ENCODE data around the gene DMRT2.

Gene DMRT2

DNA sequence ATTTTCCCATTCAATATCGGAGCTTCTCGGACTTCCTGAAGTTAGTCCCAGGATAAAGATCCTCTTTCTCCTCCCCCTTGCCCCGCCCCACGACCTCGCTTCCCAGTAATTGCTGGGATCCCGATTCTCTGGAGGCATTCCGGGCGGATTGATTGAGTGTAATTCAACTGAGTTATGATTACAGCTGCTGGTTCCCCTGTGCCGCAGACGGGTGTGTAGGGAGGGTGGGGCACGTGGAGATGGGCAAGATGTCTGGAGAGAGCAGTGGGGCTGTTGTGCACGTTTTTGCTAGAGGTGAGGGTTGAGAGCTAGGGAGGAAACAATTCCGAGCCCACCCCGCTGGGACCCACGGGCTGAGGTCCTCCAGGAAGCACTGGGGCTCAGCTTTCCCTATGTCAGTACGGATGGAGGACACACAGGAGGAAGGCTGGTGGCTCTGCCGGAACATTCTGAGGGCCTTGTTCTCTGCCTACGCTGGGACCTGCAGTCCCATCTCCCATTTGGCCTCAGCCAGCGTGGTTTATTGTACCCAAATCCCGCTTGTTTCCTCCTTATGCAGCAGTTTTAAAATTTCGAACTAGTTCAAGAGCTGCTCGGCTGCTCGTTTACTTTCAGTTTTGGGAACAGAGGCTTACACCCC lies 2.4 kb upstream of the DMRT2 start:
- DNase-seq: peak; percentile 60

DNA sequence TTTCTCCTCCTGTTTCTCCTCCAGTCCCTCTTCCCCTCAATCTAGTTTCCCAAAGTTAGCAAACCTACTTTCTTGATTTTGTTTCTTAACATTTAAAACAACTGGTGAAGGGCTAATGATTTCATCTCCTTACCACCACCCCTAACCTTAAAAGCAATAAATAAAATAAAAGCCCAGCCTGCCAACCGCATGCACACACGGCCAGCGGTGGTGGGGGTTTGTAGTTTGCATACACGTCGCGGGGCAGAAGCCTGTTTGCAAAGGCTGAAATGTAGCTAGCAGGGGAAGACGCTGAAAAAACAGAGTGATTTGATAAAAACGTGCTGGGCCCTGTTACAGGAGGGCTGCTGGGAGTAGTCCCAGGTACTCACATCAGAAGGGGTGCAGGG lies 1.9 kb upstream of the DMRT2 start:
- no peak for DNase-seq

- DNase-seq: no peak
Observed at GRCh38 chr9:1048811-1049210, 1.3 kb upstream of the DMRT2 start.

GRCh38 chr9:1049641-1050040 lies 516 bp upstream of the DMRT2 start:
- no peak for DNase-seq

- DNase-seq: no peak
Observed at GRCh38 chr9:1051210-1051583, 1.0 kb downstream of the DMRT2 start.

GRCh38 chr9:1051584-1052275 lies 1.6 kb downstream of the DMRT2 start:
- peak; percentile 71 for DNase-seq

DNA sequence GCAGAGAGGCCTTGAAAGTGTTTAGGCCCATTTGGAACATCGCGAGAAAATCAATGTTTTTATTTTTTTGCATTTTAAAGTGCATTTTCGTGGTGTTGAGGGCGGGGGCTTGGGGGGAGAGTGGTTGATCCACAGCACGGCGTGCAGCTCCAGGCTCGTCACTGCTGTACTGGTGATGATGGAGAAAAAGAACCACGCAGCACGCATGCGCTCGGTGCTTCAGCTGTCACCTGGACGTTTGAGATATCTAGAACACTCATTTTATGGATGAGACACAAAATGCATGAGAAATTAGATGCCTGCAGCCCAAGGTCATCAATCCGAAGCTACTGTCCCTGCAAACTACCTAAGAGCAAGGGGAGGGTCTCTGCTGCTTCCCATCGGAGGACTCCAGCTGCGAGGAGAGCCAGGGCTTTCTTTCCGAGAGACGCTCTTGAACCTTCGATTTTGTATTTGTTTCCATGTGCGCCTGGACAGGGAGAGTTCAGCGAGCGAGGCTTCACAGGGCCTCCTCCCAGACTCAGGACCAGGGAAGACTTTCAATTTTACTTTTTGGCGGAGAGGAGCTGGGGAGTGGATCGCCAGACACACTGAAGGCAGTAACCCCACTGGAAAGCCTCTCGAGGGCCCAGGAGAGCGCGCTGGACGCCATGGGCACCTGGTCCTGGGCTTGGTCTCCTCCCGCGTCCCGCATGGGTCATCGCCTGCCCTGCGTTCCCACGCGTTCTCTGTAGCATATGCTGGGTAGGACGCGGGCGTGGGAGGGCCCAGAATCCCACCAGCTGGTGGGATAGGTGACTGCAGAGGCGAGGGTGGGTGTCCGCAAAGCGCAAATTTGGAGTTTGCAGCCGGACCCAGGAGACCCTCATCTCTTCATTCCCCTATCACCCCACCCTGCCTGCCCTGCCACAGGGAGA lies 2.5 kb downstream of the DMRT2 start:
- no peak for DNase-seq

DNA sequence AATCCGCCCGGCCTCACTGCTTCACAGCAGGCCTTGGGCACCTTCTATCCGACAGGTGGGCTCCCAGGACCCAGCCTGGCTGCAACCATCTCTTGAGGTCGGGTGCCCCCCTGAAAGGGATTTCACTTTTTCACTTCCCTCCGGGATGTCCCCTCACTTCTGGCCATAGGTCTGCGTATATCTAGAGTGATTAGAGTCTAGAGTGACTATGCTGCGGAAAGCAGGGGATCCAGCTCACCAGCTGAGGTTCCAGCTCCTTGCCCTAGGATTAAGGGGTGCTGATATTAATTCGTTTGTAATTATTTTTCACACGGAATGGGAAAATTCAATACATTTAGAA lies 3.1 kb downstream of the DMRT2 start:
- no peak for DNase-seq

GRCh38 chr9:1053986-1054425 lies 3.8 kb downstream of the DMRT2 start:
- DNase-seq: no peak

GRCh38 chr9:1055166-1055565 lies 5.0 kb downstream of the DMRT2 start:
- no peak for DNase-seq

DNA sequence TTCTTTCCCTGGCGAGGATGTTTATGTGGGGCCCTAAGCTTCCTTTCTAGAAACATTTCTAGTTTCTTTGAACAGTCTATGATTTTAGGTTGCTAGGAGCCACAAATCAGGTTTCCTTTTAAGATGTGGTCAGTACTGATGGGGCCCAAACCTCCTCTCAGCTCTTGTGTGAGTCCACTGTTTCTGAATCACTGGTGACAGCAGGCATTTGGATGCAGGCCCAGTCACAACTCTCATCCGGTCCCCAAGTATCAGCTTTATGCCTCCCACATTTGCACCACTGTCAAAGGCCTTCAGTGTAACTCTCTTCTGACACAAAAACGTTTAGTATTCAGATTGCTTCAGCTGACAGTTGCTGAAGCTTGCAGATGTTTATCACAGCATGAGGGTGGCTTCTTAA lies 7.8 kb downstream of the DMRT2 start:
- DNase-seq: no peak

- DNase-seq: no peak
Observed at GRCh38 chr9:1058826-1059487, 8.8 kb downstream of the DMRT2 start.

DNA sequence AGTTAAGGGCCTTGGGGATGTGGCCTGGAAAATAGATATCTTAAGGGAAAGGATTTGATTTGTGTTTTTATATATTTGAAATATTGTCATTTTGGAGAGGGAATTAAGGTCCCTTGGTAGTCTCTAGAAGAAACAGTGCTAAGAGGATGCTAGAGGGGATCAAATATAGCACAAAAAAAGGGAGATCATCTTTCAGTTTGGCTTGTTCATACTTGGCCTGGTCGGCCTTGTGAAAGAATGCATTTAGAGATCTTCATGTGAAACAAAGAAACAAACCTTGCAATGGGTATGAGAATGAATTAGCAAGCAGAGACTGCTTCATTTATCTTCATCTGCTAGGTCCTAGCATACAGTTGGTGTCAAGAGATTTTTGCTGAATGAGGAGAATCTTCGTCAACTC lies 15.0 kb downstream of the DMRT2 start:
- no peak for DNase-seq

DNA sequence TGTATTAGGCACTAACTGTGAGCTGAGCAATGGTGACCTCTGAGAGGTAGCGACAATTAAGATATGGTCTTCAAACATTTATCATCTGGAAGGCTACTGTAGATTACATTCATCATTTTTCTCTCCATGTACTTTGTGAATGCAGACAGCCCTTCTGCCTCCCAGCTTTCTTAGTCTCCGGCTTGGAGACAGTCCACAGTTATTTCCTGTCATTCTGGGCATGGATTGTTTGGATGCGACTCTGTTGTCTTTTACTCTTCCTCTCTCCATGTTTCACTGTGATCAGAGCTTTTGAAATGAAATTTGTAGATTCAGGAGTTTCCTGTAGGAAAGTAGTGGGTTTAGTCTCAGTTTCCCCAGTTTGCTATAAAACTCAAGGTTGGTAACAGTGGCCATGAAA lies 20.5 kb downstream of the DMRT2 start:
- no peak for DNase-seq

- DNase-seq: no peak
Observed at GRCh38 chr9:1071730-1072129, 21.6 kb downstream of the DMRT2 start.

DNA sequence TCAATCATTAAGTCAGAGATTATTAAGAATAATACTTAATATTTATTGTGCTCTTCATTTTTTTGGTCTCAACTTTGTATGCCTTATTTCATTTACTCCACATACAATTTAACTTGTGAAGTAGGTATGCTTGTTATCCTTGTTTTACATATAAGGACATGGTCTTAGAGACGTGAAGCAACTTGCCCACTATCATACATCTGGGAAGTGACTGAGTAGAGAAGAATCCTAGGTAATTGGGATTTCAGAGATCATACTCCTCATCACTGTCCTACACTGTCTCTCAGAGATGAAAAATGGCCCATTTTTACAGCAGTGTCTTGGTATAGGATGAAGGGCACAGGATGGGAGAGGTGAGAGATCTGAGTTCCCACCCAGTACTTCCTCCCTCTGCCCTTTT lies 23.3 kb downstream of the DMRT2 start:
- DNase-seq: no peak

DNA sequence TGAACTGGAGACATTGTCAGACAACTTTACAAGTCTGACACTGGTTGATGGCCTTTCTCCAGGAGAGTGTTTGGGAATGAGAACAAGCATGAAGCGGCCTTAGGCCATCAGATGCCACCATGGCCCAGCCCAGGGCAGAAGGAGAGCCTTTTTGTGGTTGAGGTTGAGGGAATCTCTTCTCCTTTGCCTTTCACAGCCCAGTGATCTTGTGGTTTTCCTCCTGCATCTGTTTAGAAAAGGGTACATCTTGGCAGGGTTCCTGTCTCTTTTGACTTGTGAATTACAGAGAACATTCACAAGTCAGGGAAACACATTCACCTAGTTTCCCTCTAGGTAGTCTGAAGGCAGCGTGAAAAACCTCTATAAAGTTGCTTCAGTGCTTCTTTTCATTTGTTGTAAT lies 27.5 kb downstream of the DMRT2 start:
- DNase-seq: no peak

DNA sequence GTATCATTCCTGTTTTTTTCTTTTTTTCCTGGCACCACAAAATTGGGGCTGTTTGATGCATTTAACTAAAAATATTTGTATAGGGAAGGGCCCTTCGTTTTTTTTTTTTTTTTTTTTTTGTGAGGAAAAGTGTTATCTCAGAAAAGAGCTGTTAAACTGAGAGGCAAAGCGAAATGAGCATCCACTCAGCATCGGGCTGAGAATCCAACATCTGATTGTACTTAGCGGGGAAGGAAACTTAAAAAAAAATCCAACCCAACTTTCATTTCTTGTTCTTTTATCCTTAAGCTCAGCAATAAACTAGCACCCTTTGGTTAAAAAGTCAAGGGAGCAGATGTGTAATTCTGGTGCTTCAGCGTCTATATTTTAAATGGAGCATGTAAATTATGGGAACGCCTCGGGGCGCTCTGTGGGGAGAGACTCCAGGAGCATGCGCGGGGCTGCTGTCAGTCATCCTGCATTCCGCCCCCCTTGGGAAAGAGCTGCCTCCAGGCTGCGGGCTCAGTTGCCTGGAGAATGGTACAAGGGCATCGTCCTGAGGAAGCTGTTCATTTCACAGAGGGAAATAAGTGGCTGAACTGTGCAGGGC lies 33.3 kb downstream of the DMRT2 start:
- peak; percentile 76 for DNase-seq

DNA sequence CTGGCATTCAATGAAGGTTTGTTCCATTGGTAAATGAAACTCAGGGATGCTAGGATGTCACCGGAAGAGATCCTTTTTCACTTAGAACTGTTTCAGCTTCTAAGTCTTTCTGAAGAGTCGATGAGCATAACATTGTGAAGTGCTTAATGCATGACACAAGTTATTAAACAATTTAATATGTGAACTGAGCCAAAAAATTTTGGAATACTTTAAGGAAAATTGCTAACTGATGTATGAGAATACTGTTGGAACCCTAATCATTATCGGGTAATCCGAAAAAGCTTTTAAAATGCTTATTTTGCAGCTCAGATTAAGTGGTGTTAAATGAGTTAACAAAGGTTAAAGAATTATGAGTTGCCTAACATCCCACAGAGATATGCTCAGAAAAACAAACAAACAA lies 34.9 kb downstream of the DMRT2 start:
- no peak for DNase-seq

GRCh38 chr9:1086517-1086916 lies 36.4 kb downstream of the DMRT2 start:
- DNase-seq: no peak

- no peak for DNase-seq
Observed at GRCh38 chr9:1087120-1087881, 37.1 kb downstream of the DMRT2 start.

GRCh38 chr9:1094749-1095148 lies 44.6 kb downstream of the DMRT2 start:
- DNase-seq: no peak
